IPS-NIHi11 (cell line): ENCODE results near the gene LPP.
A peak's percentile ranks its signal among the peaks of the same experiment; 100 is the strongest.

Experiments
- DNase-seq: peaks from one replicate; pipeline ENCODE4 v3.0.0; 2012; ENCODE audit warnings: mixed read lengths, low spot score

The LPP gene

DNA sequence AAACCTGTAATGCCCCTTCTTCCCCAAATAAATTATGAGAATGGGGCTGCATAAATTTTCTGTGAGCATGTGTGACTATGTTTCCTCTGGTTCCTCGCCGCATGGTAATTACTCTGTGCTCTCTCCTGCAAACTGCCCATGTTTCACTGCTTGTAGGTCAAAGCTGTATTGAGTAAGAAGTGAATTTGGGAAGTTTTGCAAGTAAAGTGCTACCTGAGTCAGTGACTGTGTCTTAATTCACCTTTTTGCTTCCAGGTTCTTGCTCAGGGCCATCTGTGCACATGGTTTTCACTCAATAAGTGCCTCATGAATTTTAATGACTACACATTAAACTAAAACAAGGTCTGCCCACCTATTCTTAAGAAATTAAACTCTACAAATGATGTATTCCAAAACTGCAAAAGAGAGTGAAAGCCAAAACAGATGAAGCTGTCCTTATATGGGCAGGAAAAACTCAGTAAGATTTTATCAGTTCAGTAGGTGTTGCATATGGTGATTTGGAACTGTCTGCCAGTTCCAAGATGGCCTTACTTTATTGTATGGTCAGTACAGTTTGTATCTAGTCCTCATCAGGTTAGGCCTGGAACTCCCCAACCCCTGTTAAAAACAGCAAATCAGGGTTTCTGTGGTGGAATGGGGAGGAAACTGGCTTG lies 100.0 kb downstream of the LPP start:
- DNase-seq = no peak

DNA sequence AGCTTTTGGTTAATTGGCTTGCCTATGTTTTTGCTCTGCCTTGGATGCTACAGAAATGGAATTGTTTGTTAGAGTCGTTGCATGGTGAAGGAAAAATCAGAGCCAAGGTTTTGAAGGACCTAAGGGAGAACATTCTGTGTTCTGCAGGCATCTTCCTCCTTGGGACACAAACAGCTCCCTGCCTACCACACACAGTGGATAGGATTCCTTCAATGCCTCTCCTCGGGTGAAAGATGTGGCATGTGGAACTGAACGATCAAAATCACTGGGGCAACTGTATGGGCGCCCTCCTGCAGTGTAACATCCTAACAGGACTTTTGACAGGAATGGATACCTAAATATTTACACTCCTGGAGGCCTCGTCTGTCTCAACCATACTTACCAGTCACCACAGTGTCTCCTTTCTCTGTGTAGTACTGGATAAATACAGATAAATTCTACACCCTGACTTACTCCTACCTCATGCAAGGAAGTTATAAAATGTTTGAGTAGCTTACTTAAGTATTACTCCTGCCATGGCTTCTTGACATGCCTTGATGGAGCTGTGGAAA lies 100.6 kb downstream of the LPP start:
- DNase-seq = no peak

DNA sequence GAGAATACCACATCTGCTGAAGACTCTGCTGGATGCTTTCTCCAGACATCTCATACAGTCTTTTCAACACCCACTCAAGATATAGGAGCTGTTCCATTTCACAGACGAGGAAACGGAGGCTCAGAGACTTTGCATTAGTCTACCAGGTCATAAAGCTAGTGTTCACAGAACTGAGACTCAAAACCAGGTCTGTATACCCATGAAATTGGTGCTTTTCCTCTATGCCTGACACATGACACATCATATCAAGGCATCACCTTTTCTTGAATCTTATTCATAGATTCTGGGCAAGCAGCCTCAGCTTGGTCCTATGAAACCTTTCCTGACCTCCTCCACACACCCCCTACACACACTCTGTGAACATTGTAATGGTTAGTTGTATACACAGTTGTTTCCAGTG lies 101.2 kb downstream of the LPP start:
- no peak for DNase-seq

DNA sequence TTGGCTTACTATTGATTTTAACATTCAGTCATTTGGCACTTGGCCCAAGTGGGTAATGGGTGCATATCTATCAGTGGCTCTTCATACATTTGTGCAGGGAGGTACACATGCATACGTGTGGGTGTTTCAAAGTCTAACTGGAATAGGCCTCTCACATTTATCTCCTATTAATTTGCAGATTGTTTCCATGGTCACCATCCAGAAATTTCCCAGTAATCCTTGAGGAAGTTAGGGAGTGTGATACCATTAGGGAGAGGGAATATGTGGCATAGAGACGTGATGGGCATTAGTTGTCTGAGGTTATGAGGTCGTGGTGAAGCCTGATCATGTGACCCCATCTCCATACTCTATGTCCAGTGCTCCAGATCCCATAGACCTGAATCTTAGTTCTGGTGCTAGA lies 102.8 kb downstream of the LPP start:
- DNase-seq = no peak

DNA sequence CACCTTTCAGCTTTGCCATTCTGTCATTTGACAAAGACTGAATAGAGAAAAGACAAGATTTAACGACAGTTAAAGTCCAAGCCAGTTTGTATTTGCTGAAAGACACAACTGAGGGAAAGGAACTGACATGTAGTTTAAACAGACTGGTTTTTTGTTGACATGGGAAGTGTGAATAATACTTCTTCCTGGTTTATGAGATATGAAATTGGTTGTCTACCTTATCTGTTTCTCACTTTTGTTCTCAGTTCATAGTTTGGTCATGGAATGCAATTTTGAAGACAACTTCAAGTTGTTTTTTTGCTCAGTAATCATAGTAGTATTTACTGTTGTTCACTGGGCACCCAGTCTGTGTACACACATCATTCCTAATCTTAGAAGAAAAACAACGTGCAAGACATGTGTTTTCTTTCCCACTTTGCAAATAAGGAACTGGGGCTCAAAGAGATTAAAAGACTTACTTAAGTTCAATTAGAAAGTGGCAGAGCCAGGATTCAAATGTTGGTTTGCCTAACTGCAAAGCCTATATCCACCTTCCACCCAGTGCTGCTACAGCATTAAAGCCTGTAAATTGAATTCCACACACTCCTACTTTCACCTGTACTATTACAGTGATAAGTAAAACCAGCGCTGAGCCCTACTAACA lies 103.5 kb downstream of the LPP start:
- DNase-seq = no peak

DNA sequence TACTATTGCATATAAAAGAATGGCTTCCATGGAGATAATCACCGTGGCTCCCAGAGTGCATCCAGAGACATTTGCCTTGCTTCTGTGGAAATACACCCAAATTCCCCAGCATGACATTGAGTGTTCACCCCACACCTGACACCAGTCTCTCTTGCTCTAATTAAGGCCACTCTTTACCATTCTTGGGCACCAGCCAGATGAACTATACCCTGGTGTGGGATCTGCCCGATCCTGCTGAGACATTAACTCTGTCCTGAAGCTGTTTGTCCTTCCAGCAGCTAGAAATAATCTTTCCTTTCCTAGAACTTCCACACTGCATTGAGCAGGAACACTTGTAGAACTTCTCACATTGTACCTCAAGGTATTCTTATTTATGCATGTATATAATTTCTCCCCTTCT lies 105.2 kb downstream of the LPP start:
- no peak for DNase-seq

DNA sequence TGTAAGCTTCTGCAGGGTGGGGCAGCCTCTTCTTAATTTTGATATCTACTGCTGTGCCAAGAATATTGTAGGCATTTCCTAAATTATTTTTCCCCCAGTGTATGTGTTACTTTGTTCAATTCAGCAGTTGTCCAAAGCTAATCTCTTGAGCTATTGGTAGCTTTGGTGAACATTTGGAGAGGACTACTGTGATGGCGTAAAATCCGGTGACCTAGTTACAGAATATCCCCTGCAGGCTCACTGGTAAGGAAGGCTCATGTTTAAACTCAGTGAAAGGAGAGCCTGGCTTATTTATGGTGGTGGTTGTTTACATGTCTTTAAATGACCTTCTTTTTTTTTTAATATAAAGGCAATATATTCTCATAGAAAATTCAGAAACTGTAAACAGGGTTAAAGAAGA lies 105.6 kb downstream of the LPP start:
- no peak for DNase-seq

DNA sequence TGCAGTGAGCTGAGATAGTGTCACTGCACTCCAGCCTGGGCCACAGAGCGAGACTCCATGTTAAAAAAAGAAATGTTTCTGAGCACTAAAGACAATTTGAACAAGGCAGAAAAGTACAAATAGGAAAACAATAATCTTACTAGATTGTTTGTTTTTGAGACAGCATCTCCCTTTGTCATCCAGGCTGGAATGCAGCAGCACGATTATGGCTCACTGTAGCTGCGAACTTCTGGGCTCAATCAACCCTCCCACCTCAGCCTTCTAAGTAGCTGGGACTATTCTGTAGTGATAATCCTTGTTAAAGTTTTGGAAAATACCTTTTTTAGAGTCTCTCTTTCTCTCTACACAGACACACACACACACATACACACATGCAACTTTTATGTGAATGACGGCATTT lies 107.1 kb downstream of the LPP start:
- no peak for DNase-seq

DNA sequence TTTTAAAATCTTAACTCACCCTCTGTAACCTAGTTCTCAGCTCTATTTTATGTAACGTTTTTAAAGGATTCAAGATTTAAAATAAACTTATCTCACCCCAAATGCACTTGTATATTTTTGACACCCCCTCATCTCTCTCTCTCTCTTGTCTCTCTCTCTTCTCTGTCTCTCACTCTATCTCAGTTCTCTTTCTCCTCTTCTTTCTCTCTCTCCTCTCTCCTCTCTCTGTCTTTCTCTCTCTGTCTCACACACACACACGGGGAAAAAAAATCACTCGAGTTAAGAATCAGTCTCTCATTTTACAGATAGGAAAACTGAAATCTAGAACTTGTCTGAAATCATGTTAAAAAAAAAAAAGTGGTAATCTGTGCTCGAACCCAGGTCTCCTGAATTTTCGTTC lies 108.5 kb downstream of the LPP start:
- DNase-seq = no peak

DNA sequence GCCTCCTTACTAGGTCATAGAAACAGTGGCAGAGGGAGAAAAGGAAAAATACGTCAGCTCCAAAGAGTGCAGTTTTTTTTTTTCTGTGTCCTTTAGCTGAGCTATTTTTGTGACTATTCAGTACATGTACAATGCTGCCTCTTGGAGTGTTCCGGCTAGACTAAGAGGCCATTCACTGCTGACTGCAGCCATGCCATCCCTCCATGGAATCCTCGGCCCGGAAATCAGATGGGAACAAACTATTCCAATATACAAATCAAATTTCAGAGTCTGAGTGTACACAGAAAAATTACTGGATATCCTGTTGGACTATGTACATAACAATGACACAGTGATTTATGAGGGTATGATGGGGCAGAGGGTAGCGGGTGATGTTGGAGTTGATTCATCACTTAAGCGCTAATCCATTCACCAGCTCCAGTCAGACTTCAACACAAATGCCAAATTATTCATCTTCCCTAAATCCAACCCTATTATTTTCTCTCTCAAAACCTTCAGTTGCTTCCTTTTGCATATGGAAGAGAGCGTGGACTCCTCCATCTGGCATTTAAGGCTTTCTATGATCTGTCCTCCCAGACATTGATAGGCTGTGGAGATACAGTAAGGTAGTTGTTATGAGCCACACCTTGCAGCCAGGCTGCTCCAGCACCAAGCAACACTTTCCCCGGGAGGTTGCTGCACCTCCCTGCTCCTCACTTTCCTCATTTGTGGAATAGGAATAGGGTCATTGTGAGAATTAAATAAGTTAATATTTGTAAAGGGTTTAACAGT lies 109.1 kb downstream of the LPP start:
- DNase-seq = no peak

DNA sequence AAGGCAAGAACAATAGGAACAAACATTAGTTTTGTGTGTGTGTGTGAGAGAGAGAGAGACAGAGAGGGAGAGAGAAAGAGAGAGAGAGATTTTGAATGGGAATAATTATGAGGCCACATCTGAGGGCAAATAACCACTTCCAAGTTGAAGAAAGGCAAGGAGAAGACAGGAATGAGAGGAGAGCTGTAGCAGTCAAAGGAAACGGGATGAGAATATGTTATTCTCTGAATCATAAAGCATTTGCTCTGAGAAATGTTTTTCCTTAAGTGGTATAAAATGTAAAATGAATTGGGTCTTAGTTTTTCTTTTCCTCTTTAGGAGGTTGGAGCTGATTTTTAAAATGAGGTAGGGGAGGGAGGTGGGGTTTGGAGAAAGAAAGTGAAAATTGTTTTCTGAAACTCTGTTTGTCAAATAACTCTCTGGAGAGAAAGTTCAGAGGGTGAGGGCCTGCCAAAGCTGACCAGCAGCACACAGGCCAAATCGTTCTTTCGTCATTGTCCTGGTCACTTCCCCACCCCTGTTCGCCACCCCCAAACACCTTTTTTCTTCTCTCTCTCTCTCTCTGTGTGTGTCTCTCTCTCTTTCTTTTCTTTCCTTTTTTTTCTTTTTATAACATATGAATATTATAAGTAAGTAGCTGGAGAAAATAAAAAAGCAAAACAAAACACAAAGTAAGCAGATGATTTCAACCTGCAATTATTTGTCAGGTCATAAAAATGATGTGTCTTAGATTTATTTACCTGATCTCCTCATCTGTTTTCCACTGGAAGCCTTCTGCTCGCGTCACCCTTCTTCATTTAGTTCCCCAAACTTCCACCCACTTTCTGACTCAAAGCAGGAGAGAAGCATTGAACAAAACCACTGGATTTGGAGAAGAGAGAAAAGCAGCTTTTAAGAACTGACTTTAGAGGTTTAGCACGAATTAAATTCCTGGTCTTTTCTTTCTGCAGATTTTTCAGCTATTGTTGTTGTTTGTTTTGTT lies 110.6 kb downstream of the LPP start:
- DNase-seq = no peak

DNA sequence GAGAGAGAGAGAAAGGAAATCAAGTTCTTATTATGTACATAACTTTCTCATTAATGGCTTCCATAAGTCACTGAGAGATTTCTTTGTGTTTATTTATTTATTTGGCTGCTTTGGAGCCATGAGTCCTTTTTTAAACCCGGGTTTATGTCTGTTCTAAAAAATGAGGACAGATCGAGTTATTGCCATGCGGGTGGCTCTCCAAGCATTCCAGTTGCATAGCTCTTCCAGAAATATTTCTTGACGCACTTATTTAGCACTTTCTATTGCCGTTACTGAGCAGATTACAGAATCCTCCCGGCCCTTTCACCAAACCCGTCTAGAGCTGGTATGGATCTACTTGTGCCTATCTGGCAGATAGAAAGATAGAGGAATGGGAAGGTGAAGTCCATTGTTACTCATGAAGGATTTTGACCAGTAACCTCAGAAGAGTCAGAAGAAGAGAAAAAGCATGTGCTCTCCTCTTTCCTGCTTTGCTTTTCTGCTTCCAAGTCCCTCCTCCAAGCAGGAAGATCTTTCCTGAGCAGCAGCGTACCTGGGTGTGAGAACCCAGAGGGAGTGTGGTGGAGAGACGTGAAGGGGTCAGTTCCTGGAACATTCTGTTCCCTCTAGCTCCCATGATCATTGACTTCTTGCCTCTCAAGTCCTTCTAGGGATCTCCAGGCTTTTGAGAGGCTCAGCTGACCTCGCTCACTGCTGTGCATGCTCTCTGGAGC lies 112.8 kb downstream of the LPP start:
- no peak for DNase-seq

DNA sequence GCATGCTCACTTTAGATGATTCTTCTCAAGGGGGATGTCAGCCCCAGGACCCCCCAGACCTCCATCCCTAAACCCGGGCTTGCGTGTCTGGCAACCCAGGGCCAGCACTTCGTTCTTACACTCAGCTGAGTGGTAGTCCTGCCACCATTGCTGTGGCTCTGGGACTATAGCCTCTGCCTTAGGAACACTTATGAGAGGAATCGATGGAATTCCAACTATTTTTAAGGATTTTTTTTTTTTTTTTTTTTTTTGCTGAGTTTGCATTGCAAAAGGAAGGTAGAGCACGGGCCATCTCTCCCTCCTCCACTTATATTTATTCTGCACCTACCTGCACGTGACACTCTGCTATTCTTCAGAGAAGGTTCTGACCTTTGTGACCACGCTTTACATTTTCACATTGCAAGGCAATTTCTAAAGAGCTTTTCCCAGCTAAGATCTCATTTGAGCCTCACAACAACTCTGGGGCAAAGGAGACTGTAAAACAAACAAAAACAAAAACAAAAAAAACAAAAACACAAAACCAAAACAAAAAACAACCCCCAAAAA lies 113.9 kb downstream of the LPP start:
- DNase-seq = no peak

DNA sequence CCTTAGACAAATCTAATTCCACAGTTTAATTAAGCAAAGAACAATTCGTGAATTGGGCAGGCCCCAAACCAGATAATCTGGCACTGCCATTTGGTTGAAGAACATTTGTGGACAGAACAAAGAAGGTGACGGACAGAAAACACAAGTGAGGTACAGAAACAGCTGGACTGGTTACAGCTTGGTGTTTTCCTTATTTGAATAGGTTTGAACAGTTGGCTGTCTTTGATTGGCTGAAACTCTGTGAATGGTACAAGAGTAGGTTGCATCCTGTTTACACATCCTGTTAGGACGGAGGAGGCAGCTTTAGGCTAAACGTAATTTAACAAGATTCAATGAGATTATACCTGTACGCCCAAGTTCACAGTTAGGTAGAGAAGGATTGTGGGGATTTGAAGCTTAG lies 114.4 kb downstream of the LPP start:
- no peak for DNase-seq

DNA sequence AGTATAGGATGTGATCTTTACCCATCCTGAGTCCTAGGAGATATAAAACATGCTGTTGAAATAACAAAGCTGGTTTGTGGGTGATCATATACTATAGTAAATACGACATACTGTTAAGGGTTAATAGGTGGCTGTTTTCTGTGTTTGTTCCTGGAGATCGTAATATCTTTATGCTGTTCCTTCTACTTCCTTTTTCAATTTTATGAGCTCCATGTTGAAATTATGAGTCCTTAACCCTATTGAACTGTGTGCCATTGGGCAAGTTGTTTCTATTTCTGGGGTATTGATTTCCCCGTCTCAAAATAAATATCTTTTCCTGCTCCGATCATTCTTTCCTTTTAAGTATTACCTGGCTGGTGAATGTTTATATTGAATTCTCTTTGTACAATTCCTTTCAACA lies 115.1 kb downstream of the LPP start:
- DNase-seq = no peak

DNA sequence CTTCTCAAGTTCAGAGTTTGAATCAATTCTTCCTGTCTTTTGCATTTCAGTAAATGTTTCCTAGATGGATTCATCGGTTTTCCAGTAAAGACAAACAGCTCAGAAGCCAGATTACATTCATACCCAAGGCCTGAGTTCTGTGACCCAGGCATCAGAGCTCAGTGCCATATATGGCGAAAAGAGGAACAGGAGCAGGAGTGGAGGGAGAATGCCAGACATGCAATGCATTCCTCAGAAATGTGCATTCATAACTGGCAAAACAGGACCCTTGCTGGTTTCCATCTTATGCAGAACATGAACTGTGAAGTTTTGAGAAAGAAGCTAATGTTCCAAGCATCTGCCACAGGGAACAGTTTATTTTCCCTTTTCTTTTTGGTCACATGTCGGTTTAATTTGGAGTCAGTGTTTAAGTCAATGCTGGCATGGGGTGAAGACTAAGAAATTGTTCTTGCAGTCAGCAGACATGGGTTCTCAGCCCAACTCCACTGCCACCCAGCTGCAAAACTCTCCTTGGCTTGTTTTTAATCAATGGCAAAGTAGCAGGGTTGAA lies 116.5 kb downstream of the LPP start:
- DNase-seq = peak; percentile 59

DNA sequence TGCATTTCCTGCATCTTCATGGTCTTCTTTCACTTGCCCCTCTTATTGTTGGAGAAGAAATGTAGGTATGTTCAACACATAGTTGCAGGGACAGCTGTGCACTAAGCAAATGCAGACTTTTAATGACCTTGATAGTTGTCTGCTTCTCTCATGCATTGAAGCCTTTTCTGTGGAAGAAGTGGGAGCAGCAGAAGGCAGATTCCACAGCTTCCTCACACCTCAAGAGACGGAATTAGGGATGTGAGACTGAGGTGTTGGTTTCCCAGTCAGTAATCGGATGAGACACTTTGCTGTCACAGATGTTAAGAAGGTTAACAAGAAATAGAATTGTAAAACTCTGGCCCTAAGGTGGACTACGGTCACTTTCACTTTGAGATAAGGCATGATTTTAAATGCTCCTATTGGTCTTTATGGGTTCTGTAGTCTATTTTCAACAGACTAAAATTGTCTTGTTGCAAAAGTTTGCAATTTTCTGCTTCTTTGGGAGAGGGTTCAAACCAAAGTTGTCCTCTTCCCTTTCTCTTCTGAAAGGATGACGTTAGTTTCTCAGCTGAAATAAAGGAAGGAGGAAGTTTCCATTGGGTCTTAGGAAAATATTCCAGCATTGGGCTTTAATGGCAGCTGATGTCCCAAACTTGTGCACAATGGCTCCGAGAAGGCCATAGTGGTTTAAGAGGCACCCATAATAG lies 117.4 kb downstream of the LPP start:
- DNase-seq = no peak

DNA sequence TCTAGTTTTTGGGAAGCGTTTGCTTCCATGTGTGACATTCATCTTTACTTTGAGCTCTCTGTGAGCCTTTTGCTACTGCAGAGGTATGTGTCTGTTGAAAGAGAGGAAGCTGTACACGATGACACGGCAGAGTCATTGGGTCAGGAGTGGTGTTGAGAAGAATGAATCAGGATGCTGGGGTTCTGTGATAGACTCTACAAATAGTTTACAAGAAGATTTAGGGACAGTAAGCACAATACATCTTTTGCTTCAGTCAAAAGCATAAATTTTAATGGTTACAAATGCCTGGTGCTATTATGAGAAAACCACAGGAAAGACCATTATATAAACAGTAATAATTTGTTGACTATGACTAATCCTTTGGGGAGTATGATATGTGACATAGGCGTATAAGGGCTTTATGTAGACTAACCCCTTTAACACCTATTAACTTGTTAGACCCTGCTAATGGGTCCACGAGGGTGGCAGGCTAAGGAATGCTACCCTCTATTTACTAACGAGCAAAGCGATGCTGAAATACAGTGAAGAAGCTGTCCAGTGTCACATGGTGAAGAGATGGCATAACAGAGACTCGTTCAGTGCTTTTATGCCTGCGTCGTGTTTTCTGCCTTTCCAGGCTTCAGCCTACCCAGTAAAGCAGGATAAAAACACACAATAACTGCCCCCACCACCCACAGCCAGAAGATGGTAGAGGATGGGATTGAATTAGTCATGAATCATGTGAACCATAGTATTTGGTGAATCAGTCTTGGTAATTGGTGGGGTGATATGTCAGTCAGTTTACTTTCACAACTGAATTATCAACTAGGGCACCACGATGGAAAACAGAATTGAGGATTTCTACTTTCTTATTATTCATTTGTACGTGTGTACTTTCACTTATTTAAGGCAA lies 118.8 kb downstream of the LPP start:
- DNase-seq = no peak
